Prostate gland (tissue), 2 donors: Measurements from ENCODE around the gene DLG2. TPM values are rescaled to one million over a fixed set of nuclear protein-coding genes. Genes with fewer than 3 reads are reported as not detected.

Experiments
- DNase-seq: peaks from one replicate; pipeline ENCODE4 v3.0.0-alpha.2; 2019; ENCODE audit warnings: low spot score
- H3K27ac ChIP-seq, 2 donors: fragments of 200-600 bp; sonication (generic); 2 replicates each; pipeline ENCODE4 v1.5.1; 2017 to 2019
- H3K27me3 ChIP-seq: fragments of 200-600 bp; sonication (generic); replicated peaks from 2 replicates; pipeline ENCODE4 v1.5.1; 2019; ENCODE audit not compliant: insufficient read depth
- H3K36me3 ChIP-seq, 2 donors: fragments of 200-600 bp; sonication (generic); 1 replicate in 1 of 2; 2 replicates in 1 of 2; pipeline versions ENCODE4 v1.5.1 to v1.8.1; 2017 to 2019
- H3K4me1 ChIP-seq: fragments of 200-600 bp; sonication (generic); replicated peaks from 2 replicates; pipeline ENCODE4 v1.5.1; 2019
- H3K4me3 ChIP-seq, 2 donors: fragments of 200-600 bp; sonication (generic); 2 replicates each; pipeline ENCODE4 v1.5.1; 2017 to 2019
- H3K9me3 ChIP-seq: fragments of 200-600 bp; sonication (generic); 2 replicates; pipeline ENCODE4 v1.5.1; 2017
- POLR2A ChIP-seq: fragments of 450-650 bp; IDR thresholded peaks from one replicate; pipeline ENCODE4 v1.6.1; 2016; ENCODE audit warnings: antibody characterized with exemption, mild to moderate bottlenecking
- POLR2AphosphoS5 ChIP-seq: sonication (generic); formaldehyde crosslinking; IDR thresholded peaks from one replicate; pipeline ENCODE4 v1.6.1; 2017; ENCODE audit warnings: antibody characterized with exemption
- WGBS: methylation state at CpG from one replicate; pipeline ENCODE4 v1.1.5; 2018; 5-methylcytosine and 5-hydroxymethylcytosine counted together
- intact Hi-C: fragments of 100-400 bp; cut with DNase I; formaldehyde crosslinking; loops from one replicate; pipeline ENCODE4 v1.14.2; 2022
- total RNA-seq, 2 donors: library from RNA; depleted of rRNA; stranded (reverse); fragments of >200 nt; gene quantifications; one replicate each; pipeline ENCODE4 v1.1.0, GENCODE V29; 2016
- TF ChIP-seq, protein P1 (sequence below), 4 experiments: fragments of 200-600 bp in 2 of 4; fragments of 450-650 bp in 2 of 4; sonication (generic) in 2 of 4; IDR thresholded peaks; 1 replicate in 3 of 4; 2 replicates in 1 of 4; pipeline ENCODE4 v1.5.1; 2016 to 2019; ENCODE audit warnings: antibody characterized with exemption in 4 of 4, mild to moderate bottlenecking in 2 of 4, moderate library complexity in 2 of 4

Gene DLG2
- total RNA-seq, 2 donors from 2014 or later = 9.8 to 16.2 TPM

DNA sequence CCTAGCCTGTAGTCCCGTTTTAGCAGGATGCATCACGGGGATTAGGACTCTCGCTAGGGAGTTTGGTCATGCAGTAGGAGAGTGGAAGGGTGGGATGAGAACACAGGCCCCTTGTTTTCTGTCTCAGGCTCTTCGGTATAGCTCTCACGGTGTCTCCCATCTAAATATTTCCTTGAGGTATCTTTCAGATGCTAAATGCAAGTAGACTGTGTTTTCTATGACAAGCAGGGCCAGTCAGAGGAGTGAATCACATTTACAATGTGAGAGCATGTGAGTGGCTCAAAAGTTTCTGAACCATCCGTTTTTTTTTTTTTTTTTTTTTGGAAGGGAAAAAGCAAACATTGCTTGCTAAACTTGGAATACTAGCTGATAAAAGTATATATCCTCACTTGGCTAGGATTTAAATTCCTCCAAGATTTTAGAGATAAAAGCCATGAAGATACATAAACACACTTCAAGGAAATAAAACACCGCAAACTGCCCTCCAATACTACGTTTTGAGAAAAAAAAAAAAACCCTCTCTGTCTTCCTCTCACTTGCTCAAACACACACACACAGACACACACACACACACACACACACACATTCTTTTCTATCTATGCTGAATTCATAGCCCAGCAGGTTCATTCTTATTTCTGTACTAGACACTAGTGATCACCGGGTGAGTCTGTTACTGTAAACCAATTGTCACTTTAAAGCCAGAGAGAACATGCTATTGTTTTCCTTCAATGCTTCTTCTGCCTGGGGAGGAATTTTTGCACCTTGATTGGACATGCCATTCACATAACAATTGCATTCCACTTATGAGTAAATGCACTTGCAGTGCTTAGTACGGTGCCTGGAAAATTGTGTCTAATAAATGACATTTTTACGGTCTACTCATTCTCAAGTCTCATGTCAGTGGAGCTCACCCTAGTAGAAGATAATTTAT lies 2116.3 kb downstream of the DLG2 start:
- Histone ChIP-seq H3K9me3 (no peaks in the 10 kb centered on the region), H3K27me3 (no peaks in the 10 kb centered on the region), H3K27ac (no peak overlapping the region), H3K36me3 (no peaks in the 10 kb centered on the region), H3K4me3 (no peak overlapping the region), H3K4me1 (no peaks in the 10 kb centered on the region)
- 32% methylated on average over 11 of the region's 11 CpGs for WGBS
- DNase-seq = no peak
- intact Hi-C loops = no loop called here
- TF ChIP-seq POLR2A (no peak), POLR2AphosphoS5 (no peak)
- TF ChIP-seq, protein P1, sequence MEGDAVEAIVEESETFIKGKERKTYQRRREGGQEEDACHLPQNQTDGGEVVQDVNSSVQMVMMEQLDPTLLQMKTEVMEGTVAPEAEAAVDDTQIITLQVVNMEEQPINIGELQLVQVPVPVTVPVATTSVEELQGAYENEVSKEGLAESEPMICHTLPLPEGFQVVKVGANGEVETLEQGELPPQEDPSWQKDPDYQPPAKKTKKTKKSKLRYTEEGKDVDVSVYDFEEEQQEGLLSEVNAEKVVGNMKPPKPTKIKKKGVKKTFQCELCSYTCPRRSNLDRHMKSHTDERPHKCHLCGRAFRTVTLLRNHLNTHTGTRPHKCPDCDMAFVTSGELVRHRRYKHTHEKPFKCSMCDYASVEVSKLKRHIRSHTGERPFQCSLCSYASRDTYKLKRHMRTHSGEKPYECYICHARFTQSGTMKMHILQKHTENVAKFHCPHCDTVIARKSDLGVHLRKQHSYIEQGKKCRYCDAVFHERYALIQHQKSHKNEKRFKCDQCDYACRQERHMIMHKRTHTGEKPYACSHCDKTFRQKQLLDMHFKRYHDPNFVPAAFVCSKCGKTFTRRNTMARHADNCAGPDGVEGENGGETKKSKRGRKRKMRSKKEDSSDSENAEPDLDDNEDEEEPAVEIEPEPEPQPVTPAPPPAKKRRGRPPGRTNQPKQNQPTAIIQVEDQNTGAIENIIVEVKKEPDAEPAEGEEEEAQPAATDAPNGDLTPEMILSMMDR (IDR thresholded peaks at IDR 0.05) = no peak

DNA sequence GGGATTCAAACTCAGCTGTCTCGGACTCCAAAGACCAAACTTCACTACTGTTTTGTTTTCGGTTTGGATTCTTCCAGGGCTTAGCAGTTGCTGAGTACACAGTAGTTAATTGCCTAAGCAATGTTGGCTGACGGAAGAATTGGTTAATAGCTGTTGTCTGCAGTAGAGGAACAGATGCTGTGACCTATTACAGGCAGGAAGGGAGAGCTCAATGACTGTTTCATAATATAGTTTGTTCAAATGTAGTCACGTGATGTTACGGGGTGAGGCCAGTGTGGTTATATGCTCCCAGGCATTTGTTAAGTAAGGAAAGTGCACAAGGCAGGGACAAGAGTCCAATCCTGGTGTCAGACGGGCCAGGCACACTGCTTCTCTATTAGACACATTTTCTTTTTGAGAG lies 2118.3 kb downstream of the DLG2 start:
- no peak overlapping the region for H3K4me3 ChIP-seq
- TF ChIP-seq POLR2AphosphoS5 = no peak
- TF ChIP-seq, protein P1 (IDR thresholded peaks at IDR 0.05) = no peak
- no peak for TF ChIP-seq POLR2A
- no peak for DNase-seq
- H3K27ac ChIP-seq = no peak overlapping the region
- 79% methylated on average over 6 of the region's 6 CpGs for WGBS
- no peaks in the 10 kb centered on the region for H3K9me3 ChIP-seq
- H3K4me1 ChIP-seq = no peaks in the 10 kb centered on the region
- H3K27me3 ChIP-seq = no peaks in the 10 kb centered on the region
- intact Hi-C loops = no loop called here
- H3K36me3 ChIP-seq = no peaks in the 10 kb centered on the region

DNA sequence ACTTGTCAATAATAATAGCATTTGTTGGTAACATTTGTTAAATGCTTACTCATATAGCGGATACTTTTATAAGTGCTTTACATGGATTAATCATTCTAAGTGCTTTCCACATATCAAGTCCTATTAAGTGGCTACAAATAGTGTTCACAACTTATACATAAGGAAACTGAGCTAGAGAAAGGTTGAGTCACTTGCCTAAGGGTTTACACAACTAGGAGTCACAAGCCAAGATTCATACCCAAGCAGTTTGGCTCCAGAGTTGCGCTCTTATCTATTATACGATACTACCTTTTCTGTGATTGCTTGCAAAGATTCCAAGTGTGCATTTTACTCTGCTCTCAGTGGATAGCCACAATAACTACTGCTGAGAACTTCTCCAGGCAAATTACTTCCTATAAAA lies 2125.1 kb downstream of the DLG2 start:
- intact Hi-C loops = no loop called here
- WGBS = 82% methylated on average over 3 of the region's 3 CpGs
- Histone ChIP-seq H3K4me3 (no peak overlapping the region), H3K27ac (no peak overlapping the region), H3K4me1 (no peaks in the 10 kb centered on the region), H3K27me3 (no peaks in the 10 kb centered on the region), H3K36me3 (no peaks in the 10 kb centered on the region), H3K9me3 (no peaks in the 10 kb centered on the region)
- no peak for DNase-seq
- TF ChIP-seq POLR2AphosphoS5 (no peak), POLR2A (no peak)
- TF ChIP-seq, protein P1 (IDR thresholded peaks at IDR 0.05) = no peak

DNA sequence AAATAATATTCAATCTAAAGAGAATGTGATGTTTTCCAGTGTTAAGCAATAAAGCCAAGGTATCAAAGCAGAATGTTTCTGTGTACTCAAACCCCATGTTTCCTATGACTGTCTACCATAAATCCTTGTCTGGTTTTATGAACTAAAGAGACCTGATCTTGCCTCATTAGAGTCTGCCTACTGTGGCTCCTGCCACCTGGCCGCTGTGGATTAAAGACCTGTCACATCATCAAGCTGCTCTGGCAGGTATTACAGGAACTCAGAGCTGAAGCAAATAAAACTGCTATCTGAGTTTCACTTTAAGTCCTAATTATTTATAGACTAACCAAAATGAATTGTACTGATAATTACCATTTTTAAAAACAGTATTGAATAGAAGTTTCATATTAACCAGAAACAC lies 2133.2 kb downstream of the DLG2 start:
- TF ChIP-seq POLR2A = no peak
- TF ChIP-seq POLR2AphosphoS5 = peak; percentile 53
- TF ChIP-seq, protein P1 (IDR thresholded peaks at IDR 0.05) = no peak
- intact Hi-C loops = no loop called here
- 26% methylated on average over 1 of the region's 1 CpG for WGBS
- no peaks in the 10 kb centered on the region for H3K4me1 ChIP-seq
- no peak overlapping the region for H3K27ac ChIP-seq
- DNase-seq = peak; percentile 50
- no peaks in the 10 kb centered on the region for H3K36me3 ChIP-seq
- no peak overlapping the region for H3K4me3 ChIP-seq
- H3K9me3 ChIP-seq = no peaks in the 10 kb centered on the region
- H3K27me3 ChIP-seq = no peaks in the 10 kb centered on the region

DNA sequence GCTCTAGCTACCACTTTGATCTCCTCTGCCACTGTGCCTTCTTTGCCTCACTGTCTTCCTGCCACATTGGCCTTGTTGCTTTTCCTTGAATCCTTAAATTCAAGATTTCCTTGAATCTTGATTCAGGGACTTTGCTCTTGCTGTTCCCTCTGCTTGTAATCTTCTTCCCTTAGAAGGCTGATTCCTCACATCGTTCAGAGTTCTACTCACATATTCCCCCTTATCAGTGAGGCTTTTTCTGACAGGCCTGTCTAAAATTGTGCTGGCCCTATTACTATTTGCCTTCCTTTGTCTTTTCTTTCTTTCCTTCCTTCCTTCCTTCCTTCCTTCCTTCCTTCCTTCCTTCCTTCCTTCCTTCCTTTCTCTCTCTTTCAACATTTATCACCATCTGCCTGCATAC lies 2134.1 kb downstream of the DLG2 start:
- 90% methylated on average over 1 of the region's 1 CpG for WGBS
- Histone ChIP-seq H3K4me1 (no peaks in the 10 kb centered on the region), H3K9me3 (no peaks in the 10 kb centered on the region), H3K4me3 (no peak overlapping the region), H3K27me3 (no peaks in the 10 kb centered on the region), H3K36me3 (no peaks in the 10 kb centered on the region), H3K27ac (no peak overlapping the region)
- TF ChIP-seq POLR2AphosphoS5 (no peak), POLR2A (no peak)
- TF ChIP-seq, protein P1 (IDR thresholded peaks at IDR 0.05) = no peak
- intact Hi-C loops = no loop called here
- DNase-seq = no peak
